HEK293 (cell line): ENCODE results near the gene NUMA1.

ENCODE experiments used
- BCL11A ChIP-seq: fragments of 450-650 bp; formaldehyde crosslinking; IDR thresholded peaks from 2 replicates; pipeline ENCODE4 v1.5.1; 2016; ENCODE audit warnings: low read depth, missing biosample characterization, missing genetic modification characterization
- CTCF ChIP-seq: fragments of 450-650 bp; formaldehyde crosslinking; IDR thresholded peaks from 2 replicates; pipeline ENCODE4 v1.5.1; 2016; ENCODE audit warnings: missing biosample characterization, missing genetic modification characterization
- KLF10 ChIP-seq: fragments of 450-650 bp; IDR thresholded peaks from 2 replicates; pipeline ENCODE4 v1.5.1; 2018; ENCODE audit warnings: missing biosample characterization, mild to moderate bottlenecking, missing genetic modification characterization
- ZNF184 ChIP-seq: fragments of 450-650 bp; IDR thresholded peaks from 2 replicates; pipeline ENCODE4 v1.5.1; 2018; ENCODE audit warnings: missing biosample characterization, mild to moderate bottlenecking, missing genetic modification characterization
- ZNF501 ChIP-seq: fragments of 450-650 bp; formaldehyde crosslinking; IDR thresholded peaks from 2 replicates; pipeline ENCODE4 v1.5.1; 2016; ENCODE audit warnings: missing biosample characterization, missing genetic modification characterization
- ZNF658 ChIP-seq: fragments of 450-650 bp; formaldehyde crosslinking; IDR thresholded peaks from 2 replicates; pipeline ENCODE4; 2016; ENCODE audit warnings: missing biosample characterization, missing genetic modification characterization
- ZNF747 ChIP-seq: fragments of 450-650 bp; formaldehyde crosslinking; IDR thresholded peaks from 2 replicates; pipeline ENCODE4 v1.5.1; 2016; ENCODE audit warnings: missing biosample characterization, missing genetic modification characterization
- ZNF776 ChIP-seq: fragments of 450-650 bp; formaldehyde crosslinking; IDR thresholded peaks from 2 replicates; pipeline ENCODE4 v1.5.0; 2017; ENCODE audit warnings: missing biosample characterization, missing genetic modification characterization, borderline replicate concordance

GRCh38 chr11:72119198-72119597 is 38.9 kb upstream of the NUMA1 start:
- TF ChIP-seq ZNF776 (tag by site-specific recombination) (no peak), ZNF658 (no peak), BCL11A (no peak), ZNF184 (tag by site-specific recombination) (no peak), ZNF501 (tag by site-specific recombination) (no peak), CTCF (no peak), KLF10 (tag by site-specific recombination) (no peak), ZNF747 (tag by site-specific recombination) (no peak)
